Nucleus accumbens (tissue), 56 donors: ENCODE data around the gene VAV1.
"Not testable (repeated sequence)": the region's sequence is repeated elsewhere in the genome, so short reads cannot be mapped to it uniquely, and the experiment has no call there.

Experiments
- DNase-seq, 56 donors: peaks; one replicate each; lab custom pipeline; 2025; lab: John Stamatoyannopoulos, UW

Gene VAV1

GRCh38 chr19:6776045-6776444 lies 3.5 kb downstream of the VAV1 start:
- not testable (repeated sequence) for DNase-seq

GRCh38 chr19:6776999-6777398 lies 4.5 kb downstream of the VAV1 start:
- no peak for DNase-seq

- no peak for DNase-seq
Observed at GRCh38 chr19:6777434-6777833, 4.9 kb downstream of the VAV1 start.

- DNase-seq, result no peak
Observed at GRCh38 chr19:6778386-6778785, 5.9 kb downstream of the VAV1 start.

- no peak for DNase-seq
Observed at GRCh38 chr19:6779206-6779605, 6.7 kb downstream of the VAV1 start.

- no peak for DNase-seq
Observed at GRCh38 chr19:6787393-6787792, 14.9 kb downstream of the VAV1 start.

GRCh38 chr19:6788896-6789295 lies 16.4 kb downstream of the VAV1 start:
- DNase-seq, result no peak

GRCh38 chr19:6790194-6791128 lies 18.0 kb downstream of the VAV1 start:
- no peak for DNase-seq

- no peak for DNase-seq
Observed at GRCh38 chr19:6791237-6791636, 18.7 kb downstream of the VAV1 start.

GRCh38 chr19:6793411-6793810 lies 20.9 kb downstream of the VAV1 start:
- DNase-seq, result no peak

GRCh38 chr19:6793973-6794372 lies 21.5 kb downstream of the VAV1 start:
- no peak for DNase-seq

- no peak for DNase-seq
Observed at GRCh38 chr19:6794686-6795431, 22.4 kb downstream of the VAV1 start.

- no peak for DNase-seq
Observed at GRCh38 chr19:6796278-6796677, 23.8 kb downstream of the VAV1 start.

GRCh38 chr19:6797646-6798045 lies 25.1 kb downstream of the VAV1 start:
- no peak for DNase-seq

GRCh38 chr19:6800160-6800790 lies 27.8 kb downstream of the VAV1 start:
- DNase-seq, result not testable (repeated sequence)

GRCh38 chr19:6800991-6801484 lies 28.5 kb downstream of the VAV1 start:
- no peak for DNase-seq

GRCh38 chr19:6801485-6802086 lies 29.1 kb downstream of the VAV1 start:
- DNase-seq, result peak in 31 of 56 donors; percentile 1 to 48 (median 10)

GRCh38 chr19:6802336-6803035 lies 30.0 kb downstream of the VAV1 start:
- peak in 19 of 56 donors; percentile 0 to 33 (median 7) for DNase-seq

- DNase-seq, result no peak
Observed at GRCh38 chr19:6803036-6803404, 30.5 kb downstream of the VAV1 start.

- DNase-seq, result no peak
Observed at GRCh38 chr19:6806488-6806887, 34.0 kb downstream of the VAV1 start.
